ENCODE measurements around the gene PCP4. TPM values are rescaled to one million over a fixed set of nuclear protein-coding genes. Genes with fewer than 3 reads are reported as not detected.

The PCP4 gene
- total and polyA plus RNA-seq, 4 donors: 0.20 TPM; not detected in 3

GRCh38 chr21:39900491-39900890 lies 33.3 kb downstream of the PCP4 start:
- Histone ChIP-seq H3K9me3 (ENCODE audit: control insufficient read depth in 4 of 4, low read length in 3 of 4) (no peaks in the 10 kb centered on the region), H3K27ac (ENCODE audit: low read depth in 1 of 2, low read length in 2 of 2) (no peak overlapping the region), H3K27me3 (ENCODE audit: control insufficient read depth in 4 of 4, insufficient read depth in 4 of 4, low read length in 3 of 4) (peaks cover 0 to 5% (median 0%) of the 10 kb centered on the region in 4 donors), H3K4me1 (ENCODE audit: control insufficient read depth in 4 of 4, insufficient read depth in 4 of 4, low read length in 3 of 4) (no peaks in the 10 kb centered on the region), H3K4me3 (ENCODE audit: low read depth in 1 of 3, low read length in 3 of 3) (no peak overlapping the region), H3K36me3 (ENCODE audit: control insufficient read depth in 4 of 4, insufficient read depth in 3 of 4, low read depth in 1 of 4, low read length in 3 of 4) (no peaks in the 10 kb centered on the region), H3K9ac (ENCODE audit: low read depth in 1 of 2, low read length in 2 of 2) (no peak overlapping the region)
- 77% methylated on average over 5 of the region's 5 CpGs for WGBS
- no peak for DNase-seq (ENCODE audit: low spot score)
- TF ChIP-seq REST (IDR thresholded peaks at IDR 0.05) (no peak), FOXA1 (IDR thresholded peaks at IDR 0.05) (no peak), SP1 (IDR thresholded peaks at IDR 0.05) (no peak), MAX (IDR thresholded peaks at IDR 0.05) (no peak), NR2F2 (IDR thresholded peaks at IDR 0.05) (no peak), HNF4G (IDR thresholded peaks at IDR 0.05) (no peak), RXRA (IDR thresholded peaks at IDR 0.05) (no peak), RAD21 (IDR thresholded peaks at IDR 0.05) (no peak), HNF4A (conservative IDR thresholded peaks at IDR 0.05) (no peak), ZBTB33 (IDR thresholded peaks at IDR 0.05) (no peak), FOXA2 (IDR thresholded peaks at IDR 0.05) (no peak), CTCF (IDR thresholded peaks at IDR 0.05; ENCODE audit: low read depth, low read length, missing input control) (no peak), GABPA (IDR thresholded peaks at IDR 0.05 in 1 of 2, conservative IDR thresholded peaks at IDR 0.05 in 1 of 2) (no peak), YY1 (IDR thresholded peaks at IDR 0.05) (no peak), JUND (IDR thresholded peaks at IDR 0.05) (no peak), ATF3 (IDR thresholded peaks at IDR 0.05) (no peak), EGR1 (IDR thresholded peaks at IDR 0.05; ENCODE audit: low read depth in 2 of 2) (no peak)

- no peak for DNase-seq (ENCODE audit: low spot score)
- no peaks in the 10 kb centered on the region for H3K36me3 ChIP-seq (ENCODE audit: control insufficient read depth in 4 of 4, insufficient read depth in 3 of 4, low read depth in 1 of 4, low read length in 3 of 4)
- no peak overlapping the region for H3K9ac ChIP-seq (ENCODE audit: low read depth in 1 of 2, low read length in 2 of 2)
- TF ChIP-seq JUND (IDR thresholded peaks at IDR 0.05): no peak
- no peak for TF ChIP-seq REST (IDR thresholded peaks at IDR 0.05)
- no peak for TF ChIP-seq FOXA1 (IDR thresholded peaks at IDR 0.05)
- no peak for TF ChIP-seq HNF4A (conservative IDR thresholded peaks at IDR 0.05)
- TF ChIP-seq CTCF (IDR thresholded peaks at IDR 0.05; ENCODE audit: low read depth, low read length, missing input control): no peak
- no peak for TF ChIP-seq MAX (IDR thresholded peaks at IDR 0.05)
- TF ChIP-seq RAD21 (IDR thresholded peaks at IDR 0.05): no peak
- no peak for TF ChIP-seq EGR1 (IDR thresholded peaks at IDR 0.05; ENCODE audit: low read depth in 2 of 2)
- no peak for TF ChIP-seq SP1 (IDR thresholded peaks at IDR 0.05)
- no peak for TF ChIP-seq ATF3 (IDR thresholded peaks at IDR 0.05)
- TF ChIP-seq YY1 (IDR thresholded peaks at IDR 0.05): no peak
Observed at GRCh38 chr21:39900911-39901310, 33.7 kb downstream of the PCP4 start.

More at GRCh38 chr21:39900911-39901310, 33.7 kb downstream of the PCP4 start:
- Histone ChIP-seq H3K4me3 (ENCODE audit: low read depth in 1 of 3, low read length in 3 of 3) (no peak overlapping the region), H3K4me1 (ENCODE audit: control insufficient read depth in 4 of 4, insufficient read depth in 4 of 4, low read length in 3 of 4) (no peaks in the 10 kb centered on the region), H3K27ac (ENCODE audit: low read depth in 1 of 2, low read length in 2 of 2) (no peak overlapping the region), H3K9me3 (ENCODE audit: control insufficient read depth in 4 of 4, low read length in 3 of 4) (no peaks in the 10 kb centered on the region), H3K27me3 (ENCODE audit: control insufficient read depth in 4 of 4, insufficient read depth in 4 of 4, low read length in 3 of 4) (peaks cover 0 to 5% (median 0%) of the 10 kb centered on the region in 4 donors)
